H1 (cell line): ENCODE results near the gene TGFA. TPM values are rescaled to one million over a fixed set of nuclear protein-coding genes. Genes with fewer than 3 reads are reported as not detected.

Experiments
- CTCF ChIA-PET: fragments of 300-600 bp; sonication (Branson Sonifier 250); formaldehyde crosslinking; loops from one replicate; lab custom pipeline; 2021; ENCODE audit not compliant: partially characterized antibody; lab: Charles Lee
- POLR2A ChIA-PET: fragments of 300-600 bp; sonication (Branson Sonifier 250); formaldehyde crosslinking; loops from one replicate; lab custom pipeline; 2021; ENCODE audit warnings: inconsistent platforms; ENCODE audit not compliant: partially characterized antibody; lab: Charles Lee
- DNase-seq, 2 experiments: peaks; one replicate each; pipeline versions ENCODE4 v3.0.0 to v3.0.0-alpha.2; 2010 to 2022; ENCODE audit warnings: low spot score in 2 of 2, low read depth in 1 of 2, mixed read lengths in 1 of 2
- FAIRE-seq: peaks from 2 replicates; lab custom pipeline; 2011; peaks lifted over from hg19 to GRCh38; lab: Jason Lieb, UNC
- H2AFZ ChIP-seq: 2 replicates; pipeline ENCODE4 v1.8.1; 2012; ENCODE audit warnings: low read length, inconsistent platforms
- H2AK5ac ChIP-seq: 2 replicates; pipeline ENCODE4 v1.6.1; 2013; ENCODE audit warnings: low read depth, low read length
- H2BK120ac ChIP-seq: replicated peaks from 2 replicates; pipeline ENCODE3; 2013; ENCODE audit warnings: low read depth, low read length, inconsistent platforms
- H2BK12ac ChIP-seq: 2 replicates; pipeline ENCODE4 v1.6.1; 2013; ENCODE audit warnings: low read depth, low read length
- H2BK15ac ChIP-seq: 2 replicates; pipeline ENCODE4 v1.6.1; 2013; ENCODE audit warnings: low read length
- H2BK20ac ChIP-seq: 2 replicates; pipeline ENCODE4 v1.6.1; 2013; ENCODE audit warnings: low read length
- H2BK5ac ChIP-seq: 2 replicates; pipeline ENCODE4 v1.6.1; 2013; ENCODE audit warnings: low read depth, low read length
- H3K14ac ChIP-seq: 2 replicates; pipeline ENCODE4 v1.6.1; 2013; ENCODE audit warnings: inconsistent platforms; ENCODE audit not compliant: insufficient read length
- H3K18ac ChIP-seq: 2 replicates; pipeline ENCODE4 v1.6.1; 2013; ENCODE audit warnings: low read length; ENCODE audit errors: extremely low read depth
- H3K23ac ChIP-seq: 2 replicates; pipeline ENCODE4 v1.6.1; 2013; ENCODE audit warnings: inconsistent platforms; ENCODE audit not compliant: insufficient read length
- H3K23me2 ChIP-seq: 2 replicates; pipeline ENCODE4 v1.6.1; 2013; ENCODE audit warnings: low read depth, low read length
- H3K27ac ChIP-seq: 2 replicates; pipeline ENCODE4 v1.6.1; 2011; ENCODE audit warnings: low read depth, low read length, inconsistent platforms
- H3K27me3 ChIP-seq, 4 experiments: replicated peaks in 1 of 4; 1 replicate in 1 of 4; 2 replicates in 3 of 4; pipeline versions ENCODE4 v1.6.1 to v1.8.1; 2011 to 2013; ENCODE audit warnings: low read length in 3 of 4, mild to moderate bottlenecking in 3 of 4, inconsistent platforms in 2 of 4, mixed read lengths in 2 of 4, moderate library complexity in 1 of 4; ENCODE audit not compliant: control insufficient read depth in 3 of 4, insufficient read depth in 3 of 4; ENCODE audit errors: extremely low read depth in 1 of 4
- H3K36me3 ChIP-seq, 4 experiments: 2 replicates each; pipeline versions ENCODE4 v1.6.1 to v1.8.1; 2011 to 2013; ENCODE audit warnings: mild to moderate bottlenecking in 4 of 4, low read length in 3 of 4, moderate library complexity in 2 of 4, control low read depth in 1 of 4, inconsistent platforms in 1 of 4; ENCODE audit not compliant: insufficient read depth in 4 of 4, control insufficient read depth in 2 of 4
- H3K4ac ChIP-seq: replicated peaks from 2 replicates; pipeline ENCODE3; 2013; ENCODE audit warnings: low read length, low read depth, mixed read lengths, inconsistent platforms; ENCODE audit not compliant: insufficient read length
- H3K4me1 ChIP-seq, 4 experiments: replicated peaks in 1 of 4; 1 replicate in 1 of 4; 2 replicates in 3 of 4; pipeline versions ENCODE4 v1.6.1 to v1.8.1; 2011 to 2013; ENCODE audit warnings: low read length in 3 of 4, inconsistent platforms in 2 of 4, mixed read lengths in 1 of 4; ENCODE audit not compliant: insufficient read depth in 4 of 4, control insufficient read depth in 3 of 4
- H3K4me2 ChIP-seq, 2 experiments: 2 replicates each; pipeline versions ENCODE4 v1.6.1 to v1.8.1; 2011 to 2013; ENCODE audit warnings: low read depth in 2 of 2, low read length in 2 of 2, control low read depth in 1 of 2, inconsistent platforms in 1 of 2, mild to moderate bottlenecking in 1 of 2; ENCODE audit not compliant: insufficient read depth in 1 of 2
- H3K4me3 ChIP-seq, 4 experiments: fragments of 200-600, 300-600 bp in 1 of 4; sonication (generic), shearing (Covaris generic), sonication (Bioruptor Twin) in 1 of 4; 2 replicates each; pipeline versions ENCODE4 v1.5.1 to v1.8.1; 2011 to 2016; ENCODE audit warnings: low read length in 4 of 4, low read depth in 3 of 4, control low read depth in 2 of 4, inconsistent platforms in 2 of 4, mild to moderate bottlenecking in 2 of 4, mixed read lengths in 1 of 4, moderate library complexity in 1 of 4; ENCODE audit not compliant: insufficient read depth in 2 of 4; ENCODE audit errors: extremely low read depth in 1 of 4
- H3K56ac ChIP-seq: replicated peaks from 2 replicates; pipeline ENCODE3; 2013; ENCODE audit warnings: low read depth, mild to moderate bottlenecking, mixed read lengths, low read length, inconsistent platforms; ENCODE audit not compliant: insufficient read length
- H3K79me1 ChIP-seq: 2 replicates; pipeline ENCODE4 v1.6.1; 2013; ENCODE audit warnings: low read depth, low read length, control low read depth
- H3K79me2 ChIP-seq, 2 experiments: 2 replicates each; pipeline versions ENCODE4 v1.6.1 to v1.8.1; 2012 to 2013; ENCODE audit warnings: low read length in 2 of 2, mild to moderate bottlenecking in 2 of 2, inconsistent platforms in 1 of 2; ENCODE audit not compliant: insufficient read depth in 2 of 2, control insufficient read depth in 1 of 2
- H3K9ac ChIP-seq, 4 experiments: replicated peaks in 1 of 4; 1 replicate in 1 of 4; 2 replicates in 3 of 4; pipeline versions ENCODE4 v1.6.1 to v1.8.1; 2011 to 2013; ENCODE audit warnings: low read depth in 3 of 4, low read length in 3 of 4, control low read depth in 2 of 4, mild to moderate bottlenecking in 2 of 4, moderate library complexity in 2 of 4, inconsistent platforms in 1 of 4; ENCODE audit errors: extremely low read depth in 1 of 4
- H3K9me3 ChIP-seq, 2 experiments: 2 replicates each; pipeline versions ENCODE4 v1.6.1 to v1.8.1; 2012 to 2013; ENCODE audit warnings: mild to moderate bottlenecking in 2 of 2, moderate library complexity in 2 of 2, control low read depth in 1 of 2, inconsistent platforms in 1 of 2, low read depth in 1 of 2, low read length in 1 of 2, mixed read lengths in 1 of 2; ENCODE audit not compliant: insufficient read depth in 2 of 2
- H4K20me1 ChIP-seq, 2 experiments: replicated peaks in 1 of 2; 2 replicates each; pipeline versions ENCODE3 to v1.8.1; 2011 to 2013; ENCODE audit warnings: inconsistent platforms in 2 of 2, low read length in 2 of 2, mild to moderate bottlenecking in 1 of 2; ENCODE audit not compliant: insufficient read depth in 2 of 2, control insufficient read depth in 1 of 2
- H4K5ac ChIP-seq: 2 replicates; pipeline ENCODE4 v1.6.1; 2013; ENCODE audit warnings: low read length, low read depth, mixed read lengths, inconsistent platforms; ENCODE audit not compliant: insufficient read length
- H4K8ac ChIP-seq: 2 replicates; pipeline ENCODE4 v1.8.0; 2013; ENCODE audit warnings: mild to moderate bottlenecking, moderate library complexity, low read length, inconsistent platforms; ENCODE audit not compliant: insufficient read depth; ENCODE audit errors: extremely low read depth
- H4K91ac ChIP-seq: replicated peaks from 2 replicates; pipeline ENCODE3; 2013; ENCODE audit warnings: low read length, mixed read lengths, inconsistent platforms; ENCODE audit not compliant: insufficient read length
- CBX8 ChIP-seq: fragments of 300-800, 300-1000 bp; sonication (generic); IDR thresholded peaks from 2 replicates; pipeline ENCODE4 v1.7.1; 2016; ENCODE audit warnings: low read depth, low read length, borderline replicate concordance
- MAX ChIP-seq: IDR thresholded peaks from 2 replicates; pipeline ENCODE4 v1.6.1; 2012; ENCODE audit warnings: inconsistent platforms
- RAD21 ChIP-seq, 2 experiments: IDR thresholded peaks in 1 of 2; conservative IDR thresholded peaks in 1 of 2; 2 replicates each; pipeline ENCODE4 v1.6.1; 2011; ENCODE audit warnings: low read depth in 2 of 2, low read length in 2 of 2, improper control_type of control experiment in 1 of 2, inconsistent platforms in 1 of 2, mild to moderate bottlenecking in 1 of 2, moderate library complexity in 1 of 2
- RXRA ChIP-seq: IDR thresholded peaks from 2 replicates; pipeline ENCODE4 v1.6.1; 2011; ENCODE audit warnings: low read depth, mild to moderate bottlenecking, low read length, moderate library complexity; ENCODE audit not compliant: insufficient read depth
- WGBS, 2 experiments: shearing (Covaris generic) in 1 of 2; methylation state at CpG; one replicate each; pipeline versions ENCODE4 v1.1.6 to v1.1.7; 2013 to 2015; ENCODE audit warnings: low lambda C conversion rate in 2 of 2, mixed read lengths in 2 of 2, inconsistent platforms in 1 of 2, low coverage in 1 of 2, missing lambda C conversion rate in 1 of 2; ENCODE audit not compliant: insufficient replicate concordance in 2 of 2, insufficient coverage in 1 of 2, insufficient read length in 1 of 2; ENCODE audit errors: extremely low coverage in 1 of 2, missing lambda C conversion rate in 1 of 2; 5-methylcytosine and 5-hydroxymethylcytosine counted together
- polyA plus RNA-seq, 7 experiments: library from polyadenylated mRNA; depleted of rRNA in 3 of 7; stranded (reverse) in 5 of 7; unstranded in 2 of 7; fragments of >200 nt in 5 of 7; fragments of 200-250 nt in 2 of 7; gene quantifications; 1 replicate in 5 of 7; 2 replicates in 1 of 7; 4 replicates in 1 of 7; pipeline versions ENCODE4 v1.2.1 to v1.2.3, GENCODE V29; 2011 to 2013; ENCODE audit warnings: missing spikeins in 2 of 7, mixed read lengths in 2 of 7
- total RNA-seq: library from RNA; stranded (reverse); fragmentation: NEBNext Ultra II Directional; extraction: Animal tissue kit (Norgen Biotek cat#: 25700); gene quantifications from 2 replicates; pipeline ENCODE4 v1.2.1, GENCODE V29; 2021
- TF ChIP-seq, protein P1 (sequence below), 3 experiments: IDR thresholded peaks; 1 replicate in 2 of 3; 2 replicates in 1 of 3; pipeline versions ENCODE4 v1.5.1 to v1.6.1; 2011; ENCODE audit warnings: low read length in 3 of 3, mild to moderate bottlenecking in 3 of 3, inconsistent platforms in 2 of 3, low read depth in 1 of 3, moderate library complexity in 1 of 3; ENCODE audit not compliant: insufficient read depth in 1 of 3; ENCODE audit errors: control extremely low read depth in 1 of 3

Gene TGFA
- total and polyA plus RNA-seq, 2 of the 8 experiments (the other 6 are each of a cell fraction or from before 2014, with no cell fraction given): 1.8 to 3.7 TPM

GRCh38 chr2:70527447-70528080 lies 26.1 kb downstream of the TGFA start:
- Histone ChIP-seq H3K4me1 (peaks cover 0 to 13% (median 7%) of the 10 kb centered on the region in 4 experiments; a peak in 6 of 7 replicates), H3K9me3 (no peaks in the 10 kb centered on the region), H3K27ac (no peak overlapping the region), H3K14ac (no peak overlapping the region), H3K23ac (no peak overlapping the region), H2BK5ac (no peak overlapping the region), H4K5ac (no peak overlapping the region), H2AK5ac (no peak overlapping the region), H2BK12ac (no peak overlapping the region), H4K91ac (no peak overlapping the region), H3K4me3 (no peak overlapping the region), H3K79me2 (no peaks in the 10 kb centered on the region), H3K4ac (no peak overlapping the region), H3K36me3 (no peaks in the 10 kb centered on the region), H3K27me3 (no peaks in the 10 kb centered on the region), H3K79me1 (no peaks in the 10 kb centered on the region), H4K8ac (no peak overlapping the region), H3K23me2 (no peaks in the 10 kb centered on the region), H2BK20ac (no peak overlapping the region), H2BK15ac (no peak overlapping the region), H3K4me2 (no peak overlapping the region), H2AFZ (no peak overlapping the region), H4K20me1 (no peaks in the 10 kb centered on the region), H2BK120ac (no peak overlapping the region), H3K56ac (no peak overlapping the region), H3K9ac (no peak overlapping the region), H3K18ac (no peak overlapping the region)
- ChIA-PET CTCF (interaction anchor here (0.5 to 1.4 kb wide), 6 partner anchors 30 to 314 kb away, joined by 3 to 4 read pairs (median 4); no protein-coding TSS in a partner anchor), POLR2A (interaction anchor here (1.2 kb wide), 1 partner anchor 9 kb away, joined by 3 read pairs; no protein-coding TSS in a partner anchor)
- FAIRE-seq: no peak
- TF ChIP-seq RAD21 (IDR thresholded peaks at IDR 0.05 in 1 of 2, conservative IDR thresholded peaks at IDR 0.05 in 1 of 2; ENCODE audit: low read depth in 2 of 2, low read length in 2 of 2) (no peak), MAX (no peak), RXRA (no peak), CBX8 (no peak)
- TF ChIP-seq, protein P1, sequence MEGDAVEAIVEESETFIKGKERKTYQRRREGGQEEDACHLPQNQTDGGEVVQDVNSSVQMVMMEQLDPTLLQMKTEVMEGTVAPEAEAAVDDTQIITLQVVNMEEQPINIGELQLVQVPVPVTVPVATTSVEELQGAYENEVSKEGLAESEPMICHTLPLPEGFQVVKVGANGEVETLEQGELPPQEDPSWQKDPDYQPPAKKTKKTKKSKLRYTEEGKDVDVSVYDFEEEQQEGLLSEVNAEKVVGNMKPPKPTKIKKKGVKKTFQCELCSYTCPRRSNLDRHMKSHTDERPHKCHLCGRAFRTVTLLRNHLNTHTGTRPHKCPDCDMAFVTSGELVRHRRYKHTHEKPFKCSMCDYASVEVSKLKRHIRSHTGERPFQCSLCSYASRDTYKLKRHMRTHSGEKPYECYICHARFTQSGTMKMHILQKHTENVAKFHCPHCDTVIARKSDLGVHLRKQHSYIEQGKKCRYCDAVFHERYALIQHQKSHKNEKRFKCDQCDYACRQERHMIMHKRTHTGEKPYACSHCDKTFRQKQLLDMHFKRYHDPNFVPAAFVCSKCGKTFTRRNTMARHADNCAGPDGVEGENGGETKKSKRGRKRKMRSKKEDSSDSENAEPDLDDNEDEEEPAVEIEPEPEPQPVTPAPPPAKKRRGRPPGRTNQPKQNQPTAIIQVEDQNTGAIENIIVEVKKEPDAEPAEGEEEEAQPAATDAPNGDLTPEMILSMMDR (IDR thresholded peaks at IDR 0.05; ENCODE audit: control extremely low read depth in 1 of 3, insufficient read depth in 1 of 3, low read depth in 1 of 3, low read length in 3 of 3): no peak
- DNase-seq: no peak
- WGBS, 2 experiments: 81% methylated on average over 4 of the region's 4 CpGs; no CpG with 5 or more reads in 1 of the 2 experiments
